GM12875 (cell line): ENCODE measurements around the gene RANBP2.
"Not testable (repeated sequence)": the region's sequence is repeated elsewhere in the genome, so short reads cannot be mapped to it uniquely, and the experiment has no call there.

Experiments used
- H3K4me3 ChIP-seq: one replicate; pipeline ENCODE4 v1.5.1; 2011; ENCODE audit warnings: low read depth, low read length, control low read depth
- CTCF ChIP-seq: IDR thresholded peaks from 2 replicates; pipeline ENCODE4 v1.5.1; 2011; ENCODE audit warnings: low read depth, mild to moderate bottlenecking, control low read depth, inconsistent platforms, low read length, moderate library complexity, borderline replicate concordance; ENCODE audit not compliant: insufficient read depth

The RANBP2 gene

GRCh38 chr2:108701806-108702205 lies 17.5 kb upstream of the RANBP2 start:
- TF ChIP-seq CTCF: no peak

GRCh38 chr2:108704871-108705270 lies 14.4 kb upstream of the RANBP2 start:
- no peak for TF ChIP-seq CTCF
- H3K4me3 ChIP-seq: no peak overlapping the region

More at GRCh38 chr2:108701806-108702205, 17.5 kb upstream of the RANBP2 start:
- no peak overlapping the region for H3K4me3 ChIP-seq

GRCh38 chr2:108707300-108707699 lies 12.0 kb upstream of the RANBP2 start:
- no peak for TF ChIP-seq CTCF
- no peak overlapping the region for H3K4me3 ChIP-seq

- not testable (repeated sequence) for H3K4me3 ChIP-seq
Observed at GRCh38 chr2:108716971-108717370, 2.3 kb upstream of the RANBP2 start.

- not testable (repeated sequence) for H3K4me3 ChIP-seq
Observed at GRCh38 chr2:108726048-108726447, 6.8 kb downstream of the RANBP2 start.

- not testable (repeated sequence) for H3K4me3 ChIP-seq
Observed at GRCh38 chr2:108734656-108735055, 15.4 kb downstream of the RANBP2 start.

GRCh38 chr2:108757973-108758372 lies 38.7 kb downstream of the RANBP2 start:
- not testable (repeated sequence) for H3K4me3 ChIP-seq

- H3K4me3 ChIP-seq: not testable (repeated sequence)
Observed at GRCh38 chr2:108762618-108763017, 43.3 kb downstream of the RANBP2 start.

GRCh38 chr2:108766671-108767070 lies 47.4 kb downstream of the RANBP2 start:
- not testable (repeated sequence) for H3K4me3 ChIP-seq

- not testable (repeated sequence) for H3K4me3 ChIP-seq
Observed at GRCh38 chr2:108767859-108768258, 48.6 kb downstream of the RANBP2 start.

GRCh38 chr2:108776475-108776874 lies 57.2 kb downstream of the RANBP2 start:
- H3K4me3 ChIP-seq: no peak overlapping the region
- TF ChIP-seq CTCF: no peak
